H1 (cell line): ENCODE results near the gene SLC52A1.

Experiments
- CTCF ChIP-seq, 3 experiments: IDR thresholded peaks; 1 replicate in 2 of 3; 2 replicates in 1 of 3; pipeline versions ENCODE4 v1.5.1 to v1.6.1; 2011; ENCODE audit warnings: low read length in 3 of 3, mild to moderate bottlenecking in 3 of 3, inconsistent platforms in 2 of 3, low read depth in 1 of 3, moderate library complexity in 1 of 3; ENCODE audit not compliant: insufficient read depth in 1 of 3; ENCODE audit errors: control extremely low read depth in 1 of 3
- EP300 ChIP-seq, 2 experiments: IDR thresholded peaks; 1 replicate in 1 of 2; 2 replicates in 1 of 2; pipeline ENCODE4 v1.6.1; 2011 to 2012; ENCODE audit warnings: low read depth in 2 of 2, low read length in 2 of 2, mild to moderate bottlenecking in 2 of 2, borderline replicate concordance in 1 of 2, inconsistent platforms in 1 of 2, moderate library complexity in 1 of 2
- JUN ChIP-seq: IDR thresholded peaks from 2 replicates; pipeline ENCODE4 v1.6.1; 2011; ENCODE audit warnings: low read depth, mild to moderate bottlenecking, improper control_type of control experiment, low read length

- no peak for TF ChIP-seq EP300 (IDR thresholded peaks at IDR 0.05; ENCODE audit: borderline replicate concordance in 1 of 2, low read depth in 2 of 2, low read length in 2 of 2)
- TF ChIP-seq JUN = no peak
- no peak for TF ChIP-seq CTCF (IDR thresholded peaks at IDR 0.05; ENCODE audit: control extremely low read depth in 1 of 3, insufficient read depth in 1 of 3, low read depth in 1 of 3, low read length in 3 of 3)
Measured at GRCh38 chr17:5000237-5000639, 35.0 kb downstream of the SLC52A1 start.
